ENCODE data around the gene IL17D. TPM values are rescaled to one million over a fixed set of nuclear protein-coding genes. Genes with fewer than 3 reads are reported as not detected.

IL17D gene
- total and polyA plus RNA-seq, 4 donors, result 0.05 to 0.19 (median 0.14) TPM

DNA sequence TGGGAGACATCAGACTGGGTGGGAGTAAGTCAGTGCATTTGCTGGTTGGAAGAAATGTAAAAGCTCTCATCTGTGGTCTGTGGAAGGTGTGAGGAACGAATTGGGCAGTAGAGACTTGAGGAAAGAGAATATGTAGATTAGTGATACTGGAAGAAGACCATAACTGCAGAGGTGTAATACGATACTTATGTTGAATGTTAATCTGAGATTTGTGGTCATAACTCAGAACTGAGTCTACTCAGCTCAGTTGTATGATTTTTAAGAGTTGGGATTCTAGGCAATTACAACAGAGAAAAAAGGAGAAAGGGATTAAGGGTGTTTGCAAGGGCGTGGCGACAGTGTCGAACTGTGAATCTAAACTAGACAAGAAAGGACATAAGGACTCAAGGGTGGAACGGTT lies 3.2 kb upstream of the IL17D start:
- Histone ChIP-seq H3K9ac (ENCODE audit: low read depth in 1 of 2, low read length in 2 of 2) (no peak overlapping the region), H3K9me3 (ENCODE audit: control insufficient read depth in 4 of 4, low read length in 3 of 4) (no peaks in the 10 kb centered on the region), H3K27me3 (ENCODE audit: control insufficient read depth in 4 of 4, insufficient read depth in 4 of 4, low read length in 3 of 4) (peaks cover 0 to 10% (median 0%) of the 10 kb centered on the region in 4 donors), H3K27ac (ENCODE audit: low read depth in 1 of 2, low read length in 2 of 2) (no peak overlapping the region), H3K4me1 (ENCODE audit: control insufficient read depth in 4 of 4, insufficient read depth in 4 of 4, low read length in 3 of 4) (peaks cover 4 to 13% (median 10%) of the 10 kb centered on the region in 4 donors), H3K36me3 (ENCODE audit: control insufficient read depth in 4 of 4, insufficient read depth in 3 of 4, low read depth in 1 of 4, low read length in 3 of 4) (no peaks in the 10 kb centered on the region), H3K4me3 (ENCODE audit: low read depth in 1 of 3, low read length in 3 of 3) (no peak overlapping the region)
- TF ChIP-seq TAF1 (conservative IDR thresholded peaks at IDR 0.05) (no peak), RAD21 (IDR thresholded peaks at IDR 0.05) (no peak)
- 92% methylated on average over 6 of the region's 6 CpGs for WGBS
- no peak for DNase-seq (ENCODE audit: low spot score)

DNA sequence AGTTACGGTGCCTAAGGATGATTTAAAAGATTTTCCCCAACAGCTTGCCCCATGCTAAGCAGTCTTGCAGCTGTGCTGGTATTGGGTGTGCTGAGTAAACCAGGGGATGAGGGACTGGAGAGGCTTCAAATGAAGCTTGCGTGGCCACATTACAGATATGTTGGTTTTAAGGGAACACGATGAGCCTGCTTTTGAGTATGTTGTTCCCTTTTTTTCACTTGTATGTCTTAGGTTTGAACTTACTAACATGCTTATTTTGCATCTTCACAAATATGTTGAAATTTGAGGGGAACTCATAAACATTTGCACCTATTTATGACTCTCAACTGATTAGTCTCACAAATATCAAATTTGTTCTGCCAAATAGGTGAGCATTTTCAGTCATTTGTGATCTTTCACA lies 2.0 kb upstream of the IL17D start:
- 93% methylated on average over 3 of the region's 3 CpGs for WGBS
- Histone ChIP-seq H3K27ac (ENCODE audit: low read depth in 1 of 2, low read length in 2 of 2) (no peak overlapping the region), H3K36me3 (ENCODE audit: control insufficient read depth in 4 of 4, insufficient read depth in 3 of 4, low read depth in 1 of 4, low read length in 3 of 4) (no peaks in the 10 kb centered on the region), H3K4me3 (ENCODE audit: low read depth in 1 of 3, low read length in 3 of 3) (no peak overlapping the region), H3K9me3 (ENCODE audit: control insufficient read depth in 4 of 4, low read length in 3 of 4) (no peaks in the 10 kb centered on the region), H3K4me1 (ENCODE audit: control insufficient read depth in 4 of 4, insufficient read depth in 4 of 4, low read length in 3 of 4) (peaks cover 4 to 13% (median 10%) of the 10 kb centered on the region in 4 donors), H3K9ac (ENCODE audit: low read depth in 1 of 2, low read length in 2 of 2) (no peak overlapping the region), H3K27me3 (ENCODE audit: control insufficient read depth in 4 of 4, insufficient read depth in 4 of 4, low read length in 3 of 4) (peaks cover 0 to 10% (median 0%) of the 10 kb centered on the region in 4 donors)
- TF ChIP-seq RXRA (IDR thresholded peaks at IDR 0.05), result no peak
- TF ChIP-seq HNF4A (conservative IDR thresholded peaks at IDR 0.05), result no peak
- TF ChIP-seq, protein P1, sequence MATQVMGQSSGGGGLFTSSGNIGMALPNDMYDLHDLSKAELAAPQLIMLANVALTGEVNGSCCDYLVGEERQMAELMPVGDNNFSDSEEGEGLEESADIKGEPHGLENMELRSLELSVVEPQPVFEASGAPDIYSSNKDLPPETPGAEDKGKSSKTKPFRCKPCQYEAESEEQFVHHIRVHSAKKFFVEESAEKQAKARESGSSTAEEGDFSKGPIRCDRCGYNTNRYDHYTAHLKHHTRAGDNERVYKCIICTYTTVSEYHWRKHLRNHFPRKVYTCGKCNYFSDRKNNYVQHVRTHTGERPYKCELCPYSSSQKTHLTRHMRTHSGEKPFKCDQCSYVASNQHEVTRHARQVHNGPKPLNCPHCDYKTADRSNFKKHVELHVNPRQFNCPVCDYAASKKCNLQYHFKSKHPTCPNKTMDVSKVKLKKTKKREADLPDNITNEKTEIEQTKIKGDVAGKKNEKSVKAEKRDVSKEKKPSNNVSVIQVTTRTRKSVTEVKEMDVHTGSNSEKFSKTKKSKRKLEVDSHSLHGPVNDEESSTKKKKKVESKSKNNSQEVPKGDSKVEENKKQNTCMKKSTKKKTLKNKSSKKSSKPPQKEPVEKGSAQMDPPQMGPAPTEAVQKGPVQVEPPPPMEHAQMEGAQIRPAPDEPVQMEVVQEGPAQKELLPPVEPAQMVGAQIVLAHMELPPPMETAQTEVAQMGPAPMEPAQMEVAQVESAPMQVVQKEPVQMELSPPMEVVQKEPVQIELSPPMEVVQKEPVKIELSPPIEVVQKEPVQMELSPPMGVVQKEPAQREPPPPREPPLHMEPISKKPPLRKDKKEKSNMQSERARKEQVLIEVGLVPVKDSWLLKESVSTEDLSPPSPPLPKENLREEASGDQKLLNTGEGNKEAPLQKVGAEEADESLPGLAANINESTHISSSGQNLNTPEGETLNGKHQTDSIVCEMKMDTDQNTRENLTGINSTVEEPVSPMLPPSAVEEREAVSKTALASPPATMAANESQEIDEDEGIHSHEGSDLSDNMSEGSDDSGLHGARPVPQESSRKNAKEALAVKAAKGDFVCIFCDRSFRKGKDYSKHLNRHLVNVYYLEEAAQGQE (IDR thresholded peaks at IDR 0.05), result no peak
- no peak for TF ChIP-seq TAF1 (conservative IDR thresholded peaks at IDR 0.05)
- no peak for TF ChIP-seq NR2F2 (IDR thresholded peaks at IDR 0.05)
- TF ChIP-seq, protein P2, sequence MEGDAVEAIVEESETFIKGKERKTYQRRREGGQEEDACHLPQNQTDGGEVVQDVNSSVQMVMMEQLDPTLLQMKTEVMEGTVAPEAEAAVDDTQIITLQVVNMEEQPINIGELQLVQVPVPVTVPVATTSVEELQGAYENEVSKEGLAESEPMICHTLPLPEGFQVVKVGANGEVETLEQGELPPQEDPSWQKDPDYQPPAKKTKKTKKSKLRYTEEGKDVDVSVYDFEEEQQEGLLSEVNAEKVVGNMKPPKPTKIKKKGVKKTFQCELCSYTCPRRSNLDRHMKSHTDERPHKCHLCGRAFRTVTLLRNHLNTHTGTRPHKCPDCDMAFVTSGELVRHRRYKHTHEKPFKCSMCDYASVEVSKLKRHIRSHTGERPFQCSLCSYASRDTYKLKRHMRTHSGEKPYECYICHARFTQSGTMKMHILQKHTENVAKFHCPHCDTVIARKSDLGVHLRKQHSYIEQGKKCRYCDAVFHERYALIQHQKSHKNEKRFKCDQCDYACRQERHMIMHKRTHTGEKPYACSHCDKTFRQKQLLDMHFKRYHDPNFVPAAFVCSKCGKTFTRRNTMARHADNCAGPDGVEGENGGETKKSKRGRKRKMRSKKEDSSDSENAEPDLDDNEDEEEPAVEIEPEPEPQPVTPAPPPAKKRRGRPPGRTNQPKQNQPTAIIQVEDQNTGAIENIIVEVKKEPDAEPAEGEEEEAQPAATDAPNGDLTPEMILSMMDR (IDR thresholded peaks at IDR 0.05; ENCODE audit: low read depth, low read length, missing input control), result no peak
- no peak for TF ChIP-seq EGR1 (IDR thresholded peaks at IDR 0.05; ENCODE audit: low read depth in 2 of 2)
- TF ChIP-seq, protein P3, sequence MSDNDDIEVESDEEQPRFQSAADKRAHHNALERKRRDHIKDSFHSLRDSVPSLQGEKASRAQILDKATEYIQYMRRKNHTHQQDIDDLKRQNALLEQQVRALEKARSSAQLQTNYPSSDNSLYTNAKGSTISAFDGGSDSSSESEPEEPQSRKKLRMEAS (IDR thresholded peaks at IDR 0.05), result no peak
- TF ChIP-seq FOXA1 (IDR thresholded peaks at IDR 0.05), result no peak
- TF ChIP-seq HNF4G (IDR thresholded peaks at IDR 0.05), result no peak
- TF ChIP-seq GABPA (IDR thresholded peaks at IDR 0.05 in 1 of 2, conservative IDR thresholded peaks at IDR 0.05 in 1 of 2), result no peak
- TF ChIP-seq, protein P4, sequence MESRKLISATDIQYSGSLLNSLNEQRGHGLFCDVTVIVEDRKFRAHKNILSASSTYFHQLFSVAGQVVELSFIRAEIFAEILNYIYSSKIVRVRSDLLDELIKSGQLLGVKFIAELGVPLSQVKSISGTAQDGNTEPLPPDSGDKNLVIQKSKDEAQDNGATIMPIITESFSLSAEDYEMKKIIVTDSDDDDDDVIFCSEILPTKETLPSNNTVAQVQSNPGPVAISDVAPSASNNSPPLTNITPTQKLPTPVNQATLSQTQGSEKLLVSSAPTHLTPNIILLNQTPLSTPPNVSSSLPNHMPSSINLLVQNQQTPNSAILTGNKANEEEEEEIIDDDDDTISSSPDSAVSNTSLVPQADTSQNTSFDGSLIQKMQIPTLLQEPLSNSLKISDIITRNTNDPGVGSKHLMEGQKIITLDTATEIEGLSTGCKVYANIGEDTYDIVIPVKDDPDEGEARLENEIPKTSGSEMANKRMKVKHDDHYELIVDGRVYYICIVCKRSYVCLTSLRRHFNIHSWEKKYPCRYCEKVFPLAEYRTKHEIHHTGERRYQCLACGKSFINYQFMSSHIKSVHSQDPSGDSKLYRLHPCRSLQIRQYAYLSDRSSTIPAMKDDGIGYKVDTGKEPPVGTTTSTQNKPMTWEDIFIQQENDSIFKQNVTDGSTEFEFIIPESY (IDR thresholded peaks at IDR 0.05), result no peak
- TF ChIP-seq, protein P5, sequence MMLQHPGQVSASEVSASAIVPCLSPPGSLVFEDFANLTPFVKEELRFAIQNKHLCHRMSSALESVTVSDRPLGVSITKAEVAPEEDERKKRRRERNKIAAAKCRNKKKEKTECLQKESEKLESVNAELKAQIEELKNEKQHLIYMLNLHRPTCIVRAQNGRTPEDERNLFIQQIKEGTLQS (IDR thresholded peaks at IDR 0.05), result no peak
- no peak for TF ChIP-seq SP1 (IDR thresholded peaks at IDR 0.05)
- no peak for TF ChIP-seq YY1 (IDR thresholded peaks at IDR 0.05)
- TF ChIP-seq JUND (IDR thresholded peaks at IDR 0.05), result no peak
- no peak for TF ChIP-seq RAD21 (IDR thresholded peaks at IDR 0.05)
- no peak for TF ChIP-seq FOXA2 (IDR thresholded peaks at IDR 0.05)
- no peak for DNase-seq (ENCODE audit: low spot score)

Data from liver (tissue), 9 donors.